Common myeloid progenitor, CD34-positive (primary cell): ENCODE measurements around the gene OR4A47. TPM values are rescaled to one million over a fixed set of nuclear protein-coding genes. Genes with fewer than 3 reads are reported as not detected.
"Not testable (repeated sequence)": the region's sequence is repeated elsewhere in the genome, so short reads cannot be mapped to it uniquely, and the experiment has no call there.

Source experiments
- CTCF ChIA-PET: fragments of 350-600 bp; sonication (Branson Sonifier 250); formaldehyde crosslinking; loops from one replicate; lab custom pipeline; 2021; ENCODE audit warnings: antibody characterized with exemption; lab: Charles Lee
- POLR2A ChIA-PET: fragments of 350-600 bp; sonication (Branson Sonifier 250); formaldehyde crosslinking; loops from one replicate; lab custom pipeline; 2021; ENCODE audit warnings: antibody characterized with exemption; lab: Charles Lee
- DNase-seq, 3 donors: peaks; one replicate each; pipeline versions ENCODE4 v3.0.0 to v3.0.0-alpha.2; 2013
- H3K27ac ChIP-seq, 2 experiments: 1 replicate in 1 of 2; 2 replicates in 1 of 2; pipeline ENCODE4 v1.7.0; 2013; ENCODE audit warnings: inconsistent platforms in 2 of 2, low read length in 2 of 2, mild to moderate bottlenecking in 2 of 2, low read depth in 1 of 2, moderate library complexity in 1 of 2; ENCODE audit not compliant: severe bottlenecking in 2 of 2, insufficient read depth in 1 of 2, poor library complexity in 1 of 2
- H3K27me3 ChIP-seq, 5 experiments: replicated peaks in 2 of 5; 1 replicate in 3 of 5; 2 replicates in 2 of 5; pipeline versions ENCODE4 v1.6.1 to v1.7.0; 2013; ENCODE audit warnings: low read length in 4 of 5, mild to moderate bottlenecking in 2 of 5, moderate library complexity in 2 of 5, inconsistent platforms in 1 of 5; ENCODE audit not compliant: insufficient read depth in 5 of 5, control insufficient read depth in 4 of 5
- H3K36me3 ChIP-seq, 4 experiments: 1 replicate in 2 of 4; 2 replicates in 2 of 4; pipeline versions ENCODE4 v1.6.1 to v1.7.0; 2013; ENCODE audit warnings: low read length in 3 of 4, control low read depth in 1 of 4, mild to moderate bottlenecking in 1 of 4; ENCODE audit not compliant: control insufficient read depth in 4 of 4, insufficient read depth in 4 of 4
- H3K4me1 ChIP-seq, 4 experiments: 1 replicate in 3 of 4; 2 replicates in 1 of 4; pipeline versions ENCODE4 v1.6.1 to v1.7.1; 2013; ENCODE audit warnings: low read length in 3 of 4, mild to moderate bottlenecking in 3 of 4, control low read depth in 1 of 4, inconsistent platforms in 1 of 4, moderate library complexity in 1 of 4; ENCODE audit not compliant: control insufficient read depth in 4 of 4, insufficient read depth in 4 of 4; ENCODE audit errors: control extremely low read depth in 1 of 4
- H3K4me3 ChIP-seq, 7 experiments: 1 replicate in 4 of 7; 2 replicates in 3 of 7; pipeline versions ENCODE4 v1.5.1 to v1.7.0; 2013; ENCODE audit warnings: mild to moderate bottlenecking in 7 of 7, low read length in 6 of 7, moderate library complexity in 6 of 7, inconsistent platforms in 2 of 7, low read depth in 2 of 7, control low read depth in 1 of 7; ENCODE audit not compliant: insufficient read depth in 4 of 7, control insufficient read depth in 1 of 7; ENCODE audit errors: extremely low read depth in 1 of 7
- H3K9me3 ChIP-seq, 5 experiments: 1 replicate in 4 of 5; 2 replicates in 1 of 5; pipeline versions ENCODE4 v1.6.1 to v1.7.1; 2013; ENCODE audit warnings: low read length in 4 of 5, mild to moderate bottlenecking in 2 of 5, inconsistent platforms in 1 of 5, low read depth in 1 of 5, moderate library complexity in 1 of 5; ENCODE audit not compliant: control insufficient read depth in 4 of 5, insufficient read depth in 2 of 5; ENCODE audit errors: control extremely low read depth in 1 of 5
- WGBS: methylation state at CpG from one replicate; pipeline ENCODE4 v1.1.5; 2013; ENCODE audit not compliant: insufficient coverage; 5-methylcytosine and 5-hydroxymethylcytosine counted together
- polyA plus RNA-seq: library from polyadenylated mRNA; unstranded; fragments of 120-200 nt; gene quantifications from one replicate; pipeline ENCODE4 v1.2.1, GENCODE V29; 2013

Gene OR4A47, protein sequence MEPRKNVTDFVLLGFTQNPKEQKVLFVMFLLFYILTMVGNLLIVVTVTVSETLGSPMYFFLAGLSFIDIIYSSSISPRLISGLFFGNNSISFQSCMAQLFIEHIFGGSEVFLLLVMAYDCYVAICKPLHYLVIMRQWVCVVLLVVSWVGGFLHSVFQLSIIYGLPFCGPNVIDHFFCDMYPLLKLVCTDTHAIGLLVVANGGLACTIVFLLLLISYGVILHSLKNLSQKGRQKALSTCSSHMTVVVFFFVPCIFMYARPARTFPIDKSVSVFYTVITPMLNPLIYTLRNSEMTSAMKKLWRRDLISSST
- polyA plus RNA-seq: not detected

- DNase-seq, H3K4me1 ChIP-seq, H3K27me3 ChIP-seq, H3K27ac ChIP-seq, CTCF ChIA-PET, H3K36me3 ChIP-seq, H3K4me3 ChIP-seq, POLR2A ChIA-PET, H3K9me3 ChIP-seq: not testable (repeated sequence)
Observed at GRCh38 chr11:48488493-48488892, at the start of gene OR4A47. Gene OR4A47 (plus strand): TSS chr11:48488793. CDS start chr11:48488793, 0 bp downstream.

- DNase-seq, H3K27me3 ChIP-seq, CTCF ChIA-PET, H3K4me3 ChIP-seq, POLR2A ChIA-PET, H3K36me3 ChIP-seq, H3K27ac ChIP-seq, H3K4me1 ChIP-seq, H3K9me3 ChIP-seq: not testable (repeated sequence)
- WGBS: 94% methylated on average over 2 of the region's 3 CpGs
Observed at GRCh38 chr11:48455909-48456308, 32.7 kb upstream of the OR4A47 start.

GRCh38 chr11:48473966-48474365 is 14.6 kb upstream of the OR4A47 start:
- H3K9me3 ChIP-seq, H3K27ac ChIP-seq, H3K27me3 ChIP-seq, POLR2A ChIA-PET, H3K4me3 ChIP-seq, H3K4me1 ChIP-seq, CTCF ChIA-PET, DNase-seq, H3K36me3 ChIP-seq: not testable (repeated sequence)
- 82% methylated on average over 2 of the region's 2 CpGs for WGBS

DNA sequence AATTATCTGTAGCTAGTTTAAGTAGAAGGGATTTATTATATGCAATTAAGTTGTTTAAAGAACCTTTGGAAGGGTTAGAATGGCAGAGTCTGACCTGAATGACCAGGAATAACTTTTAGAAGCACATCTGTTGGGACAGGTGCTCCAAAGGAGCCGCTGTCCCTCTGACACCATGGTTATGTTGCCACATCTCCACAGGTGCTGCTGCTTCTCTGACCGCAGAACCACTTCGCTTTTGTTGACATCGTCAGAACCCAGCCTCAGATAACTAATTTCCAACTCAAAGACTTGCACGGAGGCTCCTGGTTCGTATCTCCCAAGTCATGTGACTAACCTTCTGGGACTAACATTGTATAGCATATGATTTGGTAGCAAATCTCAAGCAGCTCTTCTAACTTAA is 13.9 kb upstream of the OR4A47 start:
- H3K4me3 ChIP-seq, H3K36me3 ChIP-seq, H3K27me3 ChIP-seq, DNase-seq, CTCF ChIA-PET, H3K9me3 ChIP-seq, POLR2A ChIA-PET, H3K27ac ChIP-seq, H3K4me1 ChIP-seq: not testable (repeated sequence)
- 85% methylated on average over 3 of the region's 6 CpGs for WGBS

DNA sequence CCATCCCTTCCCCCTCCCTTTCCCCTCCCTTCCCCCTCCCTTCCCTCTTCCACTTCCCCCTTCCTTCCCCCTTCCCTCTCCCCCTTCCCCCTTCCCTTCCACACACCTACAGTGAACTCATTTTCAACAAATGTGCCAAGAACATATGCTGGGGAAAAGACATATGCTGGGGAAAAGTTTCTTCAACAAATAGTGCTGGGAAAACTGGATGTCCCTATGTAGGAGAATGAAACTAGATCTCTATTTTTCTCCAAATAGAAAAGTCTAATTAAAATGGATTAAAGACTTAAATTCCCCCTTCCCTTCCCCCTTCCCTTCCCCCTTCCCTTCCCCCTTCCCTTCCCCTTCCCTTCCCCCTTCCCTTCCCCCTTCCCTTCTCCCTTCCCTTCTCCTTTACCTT is 17.6 kb downstream of the OR4A47 start:
- H3K4me3 ChIP-seq, DNase-seq, POLR2A ChIA-PET, H3K36me3 ChIP-seq, H3K27ac ChIP-seq, H3K4me1 ChIP-seq, CTCF ChIA-PET, H3K9me3 ChIP-seq, H3K27me3 ChIP-seq: not testable (repeated sequence)

- H3K4me3 ChIP-seq: no peak overlapping the region
- 20% methylated on average over 1 of the region's 2 CpGs for WGBS
- no peak overlapping the region for H3K27ac ChIP-seq
- H3K36me3 ChIP-seq: no peaks in the 10 kb centered on the region
- ChIA-PET POLR2A (no interaction called here), CTCF (no interaction called here)
- no peaks in the 10 kb centered on the region for H3K9me3 ChIP-seq
- DNase-seq: no peak
- H3K4me1 ChIP-seq: no peaks in the 10 kb centered on the region
- H3K27me3 ChIP-seq: no peaks in the 10 kb centered on the region
Observed at GRCh38 chr11:48538991-48539390, 50.4 kb downstream of the OR4A47 start.
